Activated CD4-positive, alpha-beta T cell treated with anti-CD3 and anti-CD28 coated beads for 36 hours (primary cell): ENCODE measurements around the gene POLR2J3. TPM values are rescaled to one million over a fixed set of nuclear protein-coding genes. Genes with fewer than 3 reads are reported as not detected.
"Not testable (repeated sequence)": the region's sequence is repeated elsewhere in the genome, so short reads cannot be mapped to it uniquely, and the experiment has no call there.

Experiments used
- ATAC-seq: fragments of 200-7000 bp; cut with Tn5 transposase; one replicate; pipeline ENCODE4 v1.10.0; 2021; ENCODE audit warnings: mild to moderate bottlenecking, moderate library complexity
- CTCF ChIA-PET: fragments of 350-600 bp; sonication (Branson Sonifier 250); formaldehyde crosslinking; loops from one replicate; lab custom pipeline; 2021; ENCODE audit warnings: antibody characterized with exemption; lab: Charles Lee
- POLR2A ChIA-PET: fragments of 350-600 bp; sonication (Branson Sonifier 250); formaldehyde crosslinking; loops from one replicate; lab custom pipeline; 2021; ENCODE audit warnings: antibody characterized with exemption, inconsistent platforms; lab: Charles Lee
- DNase-seq: peaks from one replicate; pipeline ENCODE4 v3.0.0-alpha.2; 2020
- H3K27ac Mint-ChIP-seq: one replicate; pipeline ENCODE4 v1.8.0; 2021; ENCODE audit warnings: mixed read lengths
- H3K27me3 Mint-ChIP-seq: one replicate; pipeline ENCODE4 v1.8.0; 2021; ENCODE audit warnings: mixed read lengths
- H3K36me3 Mint-ChIP-seq: one replicate; pipeline ENCODE4 v1.8.0; 2021; ENCODE audit warnings: low read depth, mixed read lengths
- H3K4me1 Mint-ChIP-seq: one replicate; pipeline ENCODE4 v1.8.0; 2021; ENCODE audit warnings: mixed read lengths
- H3K4me3 Mint-ChIP-seq: one replicate; pipeline ENCODE4 v1.8.0; 2021; ENCODE audit warnings: mild to moderate bottlenecking, moderate library complexity, mixed read lengths
- H3K9me3 Mint-ChIP-seq: one replicate; pipeline ENCODE4 v1.8.0; 2021; ENCODE audit warnings: low read depth, mixed read lengths
- intact Hi-C, 2 experiments: fragments of 100-400 bp; cut with DNase I in 1 of 2; cut with micrococcal nuclease in 1 of 2; formaldehyde crosslinking; loops; one replicate each; pipeline versions ENCODE4 v1.14.2 to v1.15.1; 2022 to 2024; cut with DNase I, micrococcal nuclease
- total RNA-seq, 2 experiments: library from RNA; stranded (reverse); gene quantifications; one replicate each; pipeline ENCODE4 v1.2.3, GENCODE V29; 2021

Gene POLR2J3
- total RNA-seq, 2 experiments from 2014 or later = 36.3 to 40.4 TPM

DNA sequence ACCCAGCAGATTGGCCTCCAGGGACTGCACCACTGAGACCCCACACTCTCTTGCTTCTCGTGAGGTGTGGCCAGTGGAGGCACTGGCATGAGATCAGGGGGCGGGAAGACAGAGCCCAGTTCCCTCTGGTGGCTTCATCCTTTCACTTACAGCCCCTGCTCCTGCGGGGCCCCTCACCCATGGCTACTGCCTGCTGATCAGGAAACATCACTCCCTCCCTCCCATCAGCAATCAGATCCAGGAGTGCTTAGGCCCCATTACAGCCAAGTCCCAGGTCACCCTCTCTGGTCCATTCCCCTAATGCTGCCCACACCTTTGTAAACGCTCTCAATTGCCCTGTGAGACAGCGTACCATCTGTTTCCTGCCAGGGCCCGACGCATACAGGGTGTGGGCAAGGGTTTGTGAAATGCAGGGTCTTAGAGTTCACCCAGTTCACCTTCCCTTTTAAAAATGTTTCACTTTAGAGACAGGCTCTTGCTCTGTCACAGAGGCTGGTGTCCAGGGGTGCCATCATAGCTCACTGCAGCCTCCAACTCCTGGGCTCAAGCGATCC, 37.2 kb downstream of the POLR2J3 start:
- CTCF ChIA-PET, H3K4me1 Mint-ChIP-seq, H3K4me3 Mint-ChIP-seq, H3K27me3 Mint-ChIP-seq, POLR2A ChIA-PET, ATAC-seq, H3K27ac Mint-ChIP-seq, H3K36me3 Mint-ChIP-seq, H3K9me3 Mint-ChIP-seq, DNase-seq, intact Hi-C loops: not testable (repeated sequence)

DNA sequence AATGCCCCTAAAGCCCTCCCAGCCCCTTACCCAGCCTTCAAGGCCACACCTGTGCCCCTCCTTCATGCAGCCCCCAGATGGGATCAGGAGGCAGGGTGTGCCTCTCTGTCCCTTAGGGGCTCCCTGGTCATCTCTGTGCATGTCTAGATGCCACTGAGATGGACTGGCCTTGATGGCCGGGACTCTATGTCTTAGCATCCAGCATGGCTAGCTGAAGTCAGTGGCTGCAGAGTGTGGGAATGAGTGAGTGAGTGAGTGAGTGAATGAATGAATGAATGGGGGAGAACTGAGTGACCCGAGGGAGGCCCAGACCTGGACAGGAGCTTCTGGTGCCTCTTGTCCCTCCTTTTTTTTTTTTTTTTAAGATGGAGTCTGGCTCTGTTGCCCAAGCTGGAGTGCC, 40.3 kb downstream of the POLR2J3 start:
- H3K36me3 Mint-ChIP-seq, H3K27ac Mint-ChIP-seq, DNase-seq, H3K27me3 Mint-ChIP-seq, H3K4me3 Mint-ChIP-seq, ATAC-seq, CTCF ChIA-PET, H3K9me3 Mint-ChIP-seq, H3K4me1 Mint-ChIP-seq, intact Hi-C loops, POLR2A ChIA-PET: not testable (repeated sequence)

- H3K4me1 Mint-ChIP-seq, H3K27me3 Mint-ChIP-seq, H3K36me3 Mint-ChIP-seq, H3K9me3 Mint-ChIP-seq, H3K4me3 Mint-ChIP-seq, POLR2A ChIA-PET, H3K27ac Mint-ChIP-seq, intact Hi-C loops, DNase-seq, ATAC-seq, CTCF ChIA-PET: not testable (repeated sequence)
Observed at GRCh38 chr7:102531583-102531982, 40.8 kb downstream of the POLR2J3 start.

DNA sequence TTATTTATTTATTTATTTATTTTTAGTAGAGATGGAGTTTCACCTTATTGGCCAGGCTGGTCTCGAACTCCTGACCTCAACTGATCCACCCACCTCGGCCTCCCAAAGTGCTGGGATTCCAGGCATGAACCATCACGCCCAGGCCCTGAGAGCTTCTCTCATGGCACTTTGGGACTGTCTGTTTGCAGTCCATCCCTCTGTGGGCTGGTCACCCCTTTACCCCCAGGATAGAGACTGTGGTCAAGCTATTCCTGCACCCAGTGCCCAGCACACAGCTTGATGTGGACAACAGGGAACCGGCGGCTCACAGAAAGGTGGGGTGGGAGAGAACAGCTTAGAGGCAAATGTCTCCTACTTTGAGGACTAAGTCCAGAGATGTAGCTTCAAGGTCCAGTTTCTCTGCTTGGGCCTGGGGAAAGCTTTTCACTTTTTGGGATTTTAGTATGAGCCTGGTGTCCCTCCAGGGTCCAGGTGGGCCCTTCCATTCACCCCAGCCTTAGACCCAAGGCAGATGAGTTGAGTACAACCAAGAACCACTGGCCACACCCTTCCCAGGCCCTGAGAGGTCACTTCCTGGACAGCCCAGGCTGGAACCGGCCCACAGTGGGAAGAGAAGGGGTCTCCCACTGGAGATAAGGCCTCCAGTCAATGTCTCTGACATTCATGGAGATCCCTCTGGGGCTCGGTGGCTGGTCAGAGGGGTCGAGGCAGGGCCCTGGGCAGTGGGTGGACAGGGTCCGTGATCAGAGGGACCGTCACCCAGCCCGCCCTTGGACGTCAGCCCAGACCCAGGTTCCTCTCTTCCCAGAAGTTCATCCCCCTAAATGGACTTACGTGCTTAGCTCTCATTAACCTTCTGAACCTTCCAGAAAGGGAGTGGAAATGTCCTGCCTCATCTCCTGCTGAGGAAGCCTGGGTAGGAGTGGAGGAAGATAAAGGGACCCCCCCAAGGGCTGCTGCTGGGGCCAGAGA, 44.3 kb downstream of the POLR2J3 start:
- DNase-seq, H3K27me3 Mint-ChIP-seq, H3K36me3 Mint-ChIP-seq, CTCF ChIA-PET, H3K4me3 Mint-ChIP-seq, ATAC-seq, intact Hi-C loops, H3K9me3 Mint-ChIP-seq, H3K4me1 Mint-ChIP-seq, H3K27ac Mint-ChIP-seq, POLR2A ChIA-PET: not testable (repeated sequence)

DNA sequence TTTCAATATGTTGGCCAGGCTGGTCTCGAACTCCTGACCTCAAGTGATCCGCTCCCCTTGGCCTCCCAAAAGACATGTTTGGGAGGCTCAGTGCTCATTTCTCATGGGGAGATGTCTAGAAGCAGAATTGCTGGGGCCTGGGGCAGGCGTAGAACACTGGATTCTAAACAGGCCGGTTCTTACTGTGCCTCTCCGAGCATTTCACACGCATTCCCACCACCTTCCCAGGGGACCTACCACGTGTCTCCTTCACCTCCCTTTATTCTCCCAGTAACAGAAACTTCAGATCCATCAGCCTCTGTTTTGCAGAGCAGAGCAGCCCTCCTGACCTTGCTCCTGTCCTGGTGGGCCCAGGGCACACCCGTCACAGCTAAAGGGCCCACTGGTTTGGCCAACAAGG, 45.2 kb downstream of the POLR2J3 start:
- DNase-seq, H3K4me1 Mint-ChIP-seq, H3K27ac Mint-ChIP-seq, ATAC-seq, CTCF ChIA-PET, intact Hi-C loops, H3K9me3 Mint-ChIP-seq, H3K36me3 Mint-ChIP-seq, POLR2A ChIA-PET, H3K4me3 Mint-ChIP-seq, H3K27me3 Mint-ChIP-seq: not testable (repeated sequence)

DNA sequence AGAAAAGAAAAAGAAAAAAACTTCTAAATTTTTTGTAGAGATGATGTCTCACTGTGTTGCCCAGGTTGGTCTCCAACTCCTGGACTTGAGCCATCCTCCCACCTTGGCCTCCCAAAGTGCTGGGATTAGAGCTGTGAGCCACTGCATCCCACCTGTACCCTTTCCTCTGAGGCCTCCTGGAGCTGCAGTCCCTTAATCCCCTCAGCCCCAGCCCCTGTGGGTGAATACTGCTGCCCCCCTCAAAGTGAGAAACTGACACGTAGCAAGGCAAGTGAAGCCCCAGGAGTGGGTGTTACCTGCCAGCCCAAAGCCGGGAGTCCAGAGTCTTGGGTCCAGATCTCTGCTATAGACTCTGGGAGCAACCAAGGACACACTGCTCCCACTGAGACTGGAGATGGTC, 47.6 kb downstream of the POLR2J3 start:
- H3K9me3 Mint-ChIP-seq, POLR2A ChIA-PET, H3K4me3 Mint-ChIP-seq, H3K4me1 Mint-ChIP-seq, H3K27ac Mint-ChIP-seq, intact Hi-C loops, H3K27me3 Mint-ChIP-seq, CTCF ChIA-PET, DNase-seq, H3K36me3 Mint-ChIP-seq, ATAC-seq: not testable (repeated sequence)

DNA sequence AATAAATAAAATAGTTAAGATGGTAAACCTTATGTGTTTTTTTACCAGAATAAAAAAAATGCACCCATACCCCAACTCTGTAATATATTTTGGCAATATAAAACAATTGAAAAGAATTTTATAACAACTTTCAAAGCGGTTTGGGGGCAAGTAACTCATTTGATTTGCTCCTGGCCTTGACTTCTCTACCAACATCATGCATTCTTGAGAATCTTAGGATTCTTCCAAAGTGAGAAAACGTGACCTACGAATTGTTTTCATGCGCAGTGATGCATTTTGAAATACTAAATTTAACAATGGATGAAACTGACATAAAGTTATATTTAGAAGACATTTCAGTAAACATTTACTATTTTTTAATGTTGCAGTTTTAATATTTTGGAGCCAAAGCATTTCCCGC, 51.6 kb downstream of the POLR2J3 start:
- POLR2A ChIA-PET, H3K27me3 Mint-ChIP-seq, DNase-seq, H3K4me3 Mint-ChIP-seq, H3K36me3 Mint-ChIP-seq, H3K27ac Mint-ChIP-seq, H3K9me3 Mint-ChIP-seq, intact Hi-C loops, ATAC-seq, CTCF ChIA-PET, H3K4me1 Mint-ChIP-seq: not testable (repeated sequence)

DNA sequence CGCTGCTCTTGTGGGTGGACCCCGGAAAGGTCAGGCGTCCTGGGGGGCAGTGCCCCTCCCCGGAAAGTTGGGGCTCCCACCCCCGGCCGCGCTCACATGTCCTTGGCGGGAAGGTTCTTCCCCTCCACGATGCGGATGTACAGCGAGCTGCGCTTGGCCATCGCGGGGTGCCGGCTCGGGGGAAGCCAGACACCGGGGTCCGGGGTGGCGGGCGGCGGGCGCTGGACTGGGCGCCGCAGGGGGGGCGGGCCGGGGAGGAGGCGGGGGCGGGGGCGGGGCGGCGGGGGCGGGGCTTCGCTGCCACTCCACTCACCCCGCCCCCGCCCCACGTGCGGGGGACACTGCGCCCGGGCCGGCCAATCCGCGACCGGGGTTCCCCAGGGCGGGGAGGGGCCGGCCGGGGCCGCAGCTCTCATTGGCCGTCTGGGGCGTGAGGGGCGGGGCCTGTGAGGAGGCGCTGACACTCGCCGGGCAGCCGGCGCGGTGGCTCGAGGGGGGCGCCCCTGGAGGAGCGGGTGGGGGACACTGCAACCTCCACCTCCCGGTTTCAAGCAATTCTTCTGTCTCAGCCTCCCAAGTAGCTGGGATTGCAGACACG, 54.7 kb downstream of the POLR2J3 start, which contains the start of gene RASA4B:
Gene RASA4B (minus strand): TSS at position 228 of the 598 bp plus-strand sequence. CDS start 67 bp downstream, at position 161.
- H3K4me3 Mint-ChIP-seq, CTCF ChIA-PET, POLR2A ChIA-PET, H3K4me1 Mint-ChIP-seq, H3K36me3 Mint-ChIP-seq, intact Hi-C loops, H3K9me3 Mint-ChIP-seq, H3K27me3 Mint-ChIP-seq, H3K27ac Mint-ChIP-seq: not testable (repeated sequence)
- DNase-seq = peak; percentile 51
- ATAC-seq = peak; percentile 96

Other genes starting within 250 kb of the POLR2J3 start
- not detected for gene SPDYE6, start 216.1 kb downstream of the POLR2J3 start, total RNA-seq
- 10 to 100 TPM; 26.2 to 31.4 TPM for gene PRKRIP1, start 176.2 kb downstream of the POLR2J3 start, total RNA-seq
- 10 to 100 TPM; 20.8 to 25.1 TPM for gene ORAI2, start 139.0 kb downstream of the POLR2J3 start, total RNA-seq
- 1 to 10 TPM; 6.1 to 9.1 TPM for gene ALKBH4, start 107.7 kb downstream of the POLR2J3 start, total RNA-seq
- 10 to 100 TPM; 13.6 to 14.4 TPM for gene LRWD1, start 107.6 kb downstream of the POLR2J3 start, total RNA-seq
- 10 to 100 TPM; 32.6 to 46.1 TPM for gene POLR2J, start 93.7 kb downstream of the POLR2J3 start, total RNA-seq
- gene RASA4B, start 54.8 kb downstream of the POLR2J3 start, total RNA-seq = 10 to 100 TPM; 28.6 to 30.1 TPM
- 10 to 100 TPM; 23.4 to 43.5 TPM for gene UPK3BL2, start 28.9 kb downstream of the POLR2J3 start, total RNA-seq
- gene SPDYE2, start 21.4 kb downstream of the POLR2J3 start, total RNA-seq = not detected
- gene RASA4, start 44.2 kb upstream of the POLR2J3 start, total RNA-seq = 10 to 100 TPM; 32.2 to 33.7 TPM
- gene UPK3BL1, start 70.2 kb upstream of the POLR2J3 start, total RNA-seq = 1 to 10 TPM in 1 of 2 experiments, not detected in 1; 4.0 TPM
- gene SPDYE2B, start 77.7 kb upstream of the POLR2J3 start, total RNA-seq = not detected
- 10 to 100 TPM; 20.0 to 38.2 TPM for gene POLR2J2, start 99.1 kb upstream of the POLR2J3 start, total RNA-seq
- 1 to 10 TPM; 7.9 to 8.8 TPM for gene FAM185A, start 176.4 kb upstream of the POLR2J3 start, total RNA-seq